Prostate gland (tissue), 2 donors: Measurements from ENCODE around the gene TMEM123. TPM values are rescaled to one million over a fixed set of nuclear protein-coding genes. Genes with fewer than 3 reads are reported as not detected.
A peak's percentile ranks its signal among the peaks of the same experiment; 100 is the strongest.

Experiments used
- DNase-seq: peaks from one replicate; pipeline ENCODE4 v3.0.0-alpha.2; 2019; ENCODE audit warnings: low spot score
- H3K27ac ChIP-seq, 2 donors: fragments of 200-600 bp; sonication (generic); 2 replicates each; pipeline ENCODE4 v1.5.1; 2017 to 2019
- H3K27me3 ChIP-seq: fragments of 200-600 bp; sonication (generic); replicated peaks from 2 replicates; pipeline ENCODE4 v1.5.1; 2019; ENCODE audit not compliant: insufficient read depth
- H3K36me3 ChIP-seq, 2 donors: fragments of 200-600 bp; sonication (generic); 1 replicate in 1 of 2; 2 replicates in 1 of 2; pipeline versions ENCODE4 v1.5.1 to v1.8.1; 2017 to 2019
- H3K4me1 ChIP-seq: fragments of 200-600 bp; sonication (generic); replicated peaks from 2 replicates; pipeline ENCODE4 v1.5.1; 2019
- H3K4me3 ChIP-seq, 2 donors: fragments of 200-600 bp; sonication (generic); 2 replicates each; pipeline ENCODE4 v1.5.1; 2017 to 2019
- H3K9me3 ChIP-seq: fragments of 200-600 bp; sonication (generic); 2 replicates; pipeline ENCODE4 v1.5.1; 2017
- CTCF ChIP-seq, 4 experiments: fragments of 200-600 bp in 2 of 4; fragments of 450-650 bp in 2 of 4; sonication (generic) in 2 of 4; IDR thresholded peaks; 1 replicate in 3 of 4; 2 replicates in 1 of 4; pipeline ENCODE4 v1.5.1; 2016 to 2019; ENCODE audit warnings: antibody characterized with exemption in 4 of 4, mild to moderate bottlenecking in 2 of 4, moderate library complexity in 2 of 4
- POLR2A ChIP-seq: fragments of 450-650 bp; IDR thresholded peaks from one replicate; pipeline ENCODE4 v1.6.1; 2016; ENCODE audit warnings: antibody characterized with exemption, mild to moderate bottlenecking
- POLR2AphosphoS5 ChIP-seq: sonication (generic); formaldehyde crosslinking; IDR thresholded peaks from one replicate; pipeline ENCODE4 v1.6.1; 2017; ENCODE audit warnings: antibody characterized with exemption
- WGBS: methylation state at CpG from one replicate; pipeline ENCODE4 v1.1.5; 2018; 5-methylcytosine and 5-hydroxymethylcytosine counted together
- intact Hi-C: fragments of 100-400 bp; cut with DNase I; formaldehyde crosslinking; loops from one replicate; pipeline ENCODE4 v1.14.2; 2022
- total RNA-seq, 2 donors: library from RNA; depleted of rRNA; stranded (reverse); fragments of >200 nt; gene quantifications; one replicate each; pipeline ENCODE4 v1.1.0, GENCODE V29; 2016

TMEM123 gene
- total RNA-seq, 2 donors from 2014 or later, result 205 to 227 TPM

GRCh38 chr11:102468616-102469195 is 16.1 kb upstream of the TMEM123 start:
- peaks cover 5% of the 10 kb centered on the region for H3K4me1 ChIP-seq
- no peak for TF ChIP-seq POLR2AphosphoS5
- TF ChIP-seq POLR2A, result no peak
- no peaks in the 10 kb centered on the region for H3K36me3 ChIP-seq
- H3K27me3 ChIP-seq, result no peaks in the 10 kb centered on the region
- no peak for DNase-seq
- no peak overlapping the region for H3K4me3 ChIP-seq
- no peaks in the 10 kb centered on the region for H3K9me3 ChIP-seq
- intact Hi-C loops, result no loop called here
- H3K27ac ChIP-seq, result peak overlapping the region; percentile 9 to 58
- WGBS, result 66% methylated on average over 6 of the region's 6 CpGs

- WGBS, result 82% methylated on average over 6 of the region's 6 CpGs
- Histone ChIP-seq H3K36me3 (no peaks in the 10 kb centered on the region), H3K9me3 (no peaks in the 10 kb centered on the region), H3K4me1 (peaks cover 5% of the 10 kb centered on the region), H3K4me3 (no peak overlapping the region), H3K27me3 (no peaks in the 10 kb centered on the region), H3K27ac (peak overlapping the region; percentile 51 to 58)
- TF ChIP-seq CTCF (IDR thresholded peaks at IDR 0.05) (no peak), POLR2AphosphoS5 (no peak), POLR2A (no peak)
- intact Hi-C loops, result no loop called here
- no peak for DNase-seq
Measured at GRCh38 chr11:102467853-102468580, 15.5 kb upstream of the TMEM123 start.

GRCh38 chr11:102467080-102467708 is 14.6 kb upstream of the TMEM123 start:
- Histone ChIP-seq H3K36me3 (no peaks in the 10 kb centered on the region), H3K9me3 (no peaks in the 10 kb centered on the region), H3K27me3 (no peaks in the 10 kb centered on the region), H3K4me3 (no peak overlapping the region), H3K27ac (peak overlapping the region; percentile 51 to 58), H3K4me1 (peaks cover 5% of the 10 kb centered on the region)
- intact Hi-C loops, result no loop called here
- WGBS, result 64% methylated on average over 4 of the region's 4 CpGs
- DNase-seq, result no peak
- TF ChIP-seq POLR2A, result no peak
- TF ChIP-seq POLR2AphosphoS5, result peak; percentile 85

GRCh38 chr11:102465696-102466095 is 13.1 kb upstream of the TMEM123 start:
- DNase-seq, result no peak
- H3K36me3 ChIP-seq, result no peaks in the 10 kb centered on the region
- 55% methylated on average over 1 of the region's 1 CpG for WGBS
- peaks cover 5% of the 10 kb centered on the region for H3K4me1 ChIP-seq
- H3K27ac ChIP-seq, result no peak overlapping the region
- TF ChIP-seq CTCF (IDR thresholded peaks at IDR 0.05), result no peak
- no peak for TF ChIP-seq POLR2A
- TF ChIP-seq POLR2AphosphoS5, result no peak
- intact Hi-C loops, result no loop called here
- H3K9me3 ChIP-seq, result no peaks in the 10 kb centered on the region
- no peaks in the 10 kb centered on the region for H3K27me3 ChIP-seq
- H3K4me3 ChIP-seq, result no peak overlapping the region

GRCh38 chr11:102464859-102465500 is 12.4 kb upstream of the TMEM123 start:
- intact Hi-C loops, result no loop called here
- Histone ChIP-seq H3K4me1 (peaks cover 5% of the 10 kb centered on the region), H3K4me3 (no peak overlapping the region), H3K27me3 (no peaks in the 10 kb centered on the region), H3K36me3 (no peaks in the 10 kb centered on the region), H3K27ac (no peak overlapping the region), H3K9me3 (no peaks in the 10 kb centered on the region)
- no peak for TF ChIP-seq POLR2A
- no peak for TF ChIP-seq POLR2AphosphoS5
- TF ChIP-seq CTCF (IDR thresholded peaks at IDR 0.05), result no peak
- DNase-seq, result no peak
- WGBS, result 56% methylated on average over 3 of the region's 3 CpGs
